GM19452 (cell line): Measurements from ENCODE around the gene UMAD1.

ENCODE experiments used
- ATAC-seq: cut with Tn5 transposase; IDR thresholded peaks from one replicate; pipeline ENCODE4 v1.9.1; 2021; ENCODE audit not compliant: unreplicated experiment

UMAD1 gene

DNA sequence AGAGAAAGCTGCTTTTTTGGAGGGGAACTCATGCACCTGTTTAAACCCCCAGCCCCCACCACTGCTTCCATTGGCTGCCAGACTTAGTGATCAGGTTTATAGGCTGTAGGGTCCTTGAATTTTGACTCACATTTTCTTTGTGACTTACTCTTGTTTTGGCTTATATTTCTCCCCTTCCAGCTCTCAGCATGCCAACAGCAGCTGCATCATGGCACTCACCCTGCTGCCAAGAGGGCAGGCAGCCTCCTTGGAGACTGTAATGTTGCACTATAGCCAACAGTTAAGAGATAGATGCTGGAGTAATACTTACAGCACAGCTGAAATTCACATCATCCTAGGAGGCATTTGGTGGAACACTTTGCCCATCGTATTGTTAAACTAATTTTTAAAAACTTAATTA lies 230.0 kb downstream of the UMAD1 start:
- ATAC-seq: no peak

- ATAC-seq: no peak
These were observed 235.9 kb downstream of the UMAD1 start for GRCh38 chr7:7876419-7876818.

DNA sequence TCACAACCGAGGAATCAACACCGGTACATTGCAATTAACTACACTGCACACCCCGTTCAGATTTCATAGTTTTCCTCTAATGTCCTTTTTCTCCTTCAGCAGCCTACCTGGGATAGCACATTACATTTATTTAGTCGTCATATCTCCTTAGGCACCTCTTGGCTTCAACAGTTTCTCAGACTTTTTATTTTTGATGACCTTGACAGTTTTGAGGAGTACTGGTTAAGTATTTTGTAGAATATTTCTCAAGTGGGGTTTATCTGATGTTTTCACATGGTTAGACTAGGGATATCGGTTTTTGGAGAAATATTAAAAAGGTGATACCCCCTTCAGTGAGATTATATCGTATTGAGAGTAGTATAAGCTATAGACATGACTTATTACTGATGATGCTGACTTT lies 241.0 kb downstream of the UMAD1 start:
- ATAC-seq: no peak

- ATAC-seq: no peak
These were observed 242.3 kb downstream of the UMAD1 start for GRCh38 chr7:7882888-7883287.

DNA sequence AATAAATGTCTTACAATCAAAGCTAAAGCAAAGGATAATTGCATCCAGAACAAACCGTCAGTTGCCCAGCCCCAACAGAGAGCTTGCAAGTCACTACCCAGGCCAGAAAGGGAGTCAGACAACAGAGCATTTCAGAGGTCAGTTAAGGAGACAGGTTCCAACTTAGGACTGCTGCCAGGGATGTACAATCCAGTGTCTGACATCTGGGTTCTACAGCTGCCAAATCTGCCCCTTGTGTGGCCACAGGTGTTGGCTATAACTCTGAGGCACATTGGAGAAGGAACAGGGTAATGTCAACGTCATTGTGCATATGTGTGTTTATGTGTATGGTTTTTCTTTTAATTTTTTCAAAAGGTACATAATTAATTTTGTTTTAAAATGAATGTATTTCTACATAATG lies 242.8 kb downstream of the UMAD1 start:
- no peak for ATAC-seq

DNA sequence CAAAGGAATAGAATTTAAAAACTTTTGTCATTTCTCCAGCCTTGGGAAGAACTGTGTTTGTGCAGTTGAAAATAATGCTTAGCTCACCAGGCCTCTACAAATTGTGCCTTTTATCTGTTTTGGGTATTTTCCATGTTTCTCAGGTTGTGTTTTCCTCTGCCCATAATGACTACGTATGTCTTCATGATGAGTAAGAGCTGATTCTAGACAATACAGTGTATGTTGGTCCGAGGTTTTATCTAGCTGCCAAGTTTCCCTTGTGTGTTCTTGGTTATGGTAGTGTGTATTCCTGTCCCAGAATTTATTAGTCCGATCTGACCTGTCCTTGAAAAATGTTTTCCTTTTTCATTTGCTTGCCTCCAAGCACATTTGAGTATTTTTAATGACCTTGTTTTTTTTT lies 244.3 kb downstream of the UMAD1 start:
- no peak for ATAC-seq

GRCh38 chr7:7889791-7890568 lies 249.4 kb downstream of the UMAD1 start:
- ATAC-seq: no peak

- ATAC-seq: no peak
These were observed 254.6 kb downstream of the UMAD1 start for GRCh38 chr7:7895004-7895650.

- ATAC-seq: no peak
These were observed 255.2 kb downstream of the UMAD1 start for GRCh38 chr7:7895754-7896153.

- ATAC-seq: no peak
These were observed 257.0 kb downstream of the UMAD1 start for GRCh38 chr7:7897509-7897908.

- no peak for ATAC-seq
These were observed 257.5 kb downstream of the UMAD1 start for GRCh38 chr7:7897949-7898515.

DNA sequence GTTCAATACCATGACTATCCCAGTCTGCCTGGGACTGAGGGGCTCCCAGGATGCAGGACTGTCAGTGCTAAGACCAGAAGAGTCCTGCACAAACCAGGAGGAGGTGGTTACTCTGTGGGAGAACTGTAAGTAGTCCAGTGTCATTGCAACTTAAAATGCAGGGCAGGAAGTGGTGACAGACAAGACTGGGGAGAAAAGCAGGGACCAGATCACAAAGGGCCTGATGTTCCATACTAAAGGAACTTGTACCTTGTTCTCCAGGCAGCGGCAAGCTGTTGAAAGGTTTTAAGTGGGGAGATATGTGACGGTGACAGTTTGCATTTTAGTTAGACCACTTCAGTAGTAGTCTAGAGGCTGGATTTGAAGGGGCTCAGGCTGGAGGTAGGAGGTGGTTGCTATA lies 262.3 kb downstream of the UMAD1 start:
- no peak for ATAC-seq

DNA sequence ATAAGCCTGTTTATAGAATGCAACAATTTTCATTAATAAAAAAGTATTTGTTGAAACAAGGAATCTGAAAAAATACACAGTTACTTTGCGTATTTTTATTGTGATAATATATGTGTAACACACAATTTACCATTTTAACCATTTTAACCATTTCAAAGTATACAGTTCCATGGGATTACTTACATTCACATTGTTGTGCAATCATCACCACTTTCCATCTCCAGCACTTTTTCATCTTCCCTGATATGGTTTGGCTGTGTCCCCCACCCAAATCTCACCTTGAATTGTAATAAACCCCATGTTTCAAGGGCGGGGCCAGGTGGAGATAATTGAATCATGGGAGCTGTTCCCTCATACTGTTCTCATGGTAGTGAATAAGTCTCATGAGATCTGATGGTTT lies 266.8 kb downstream of the UMAD1 start:
- ATAC-seq: no peak

- ATAC-seq: no peak
These were observed 268.1 kb downstream of the UMAD1 start for GRCh38 chr7:7908622-7909145.

- no peak for ATAC-seq
These were observed 268.8 kb downstream of the UMAD1 start for GRCh38 chr7:7909376-7909775.

- no peak for ATAC-seq
These were observed 271.0 kb downstream of the UMAD1 start for GRCh38 chr7:7911369-7912123.

DNA sequence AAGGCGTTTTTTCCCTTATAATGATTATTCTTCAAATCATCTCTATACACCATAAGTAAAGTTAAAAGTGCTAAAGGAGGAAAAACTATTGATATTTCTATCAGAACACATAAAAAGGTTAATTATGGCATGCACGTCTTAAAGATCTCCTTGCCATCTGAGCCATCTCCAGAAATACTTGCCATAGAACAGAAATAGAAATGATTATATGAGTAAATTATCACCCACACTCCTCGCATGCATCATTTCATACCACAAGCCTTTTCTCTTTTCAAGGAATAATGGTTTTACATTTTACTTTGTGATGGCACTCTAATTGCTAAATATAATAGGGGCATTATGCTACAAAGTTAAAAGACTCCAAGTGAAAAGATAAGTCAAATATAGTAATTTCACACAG lies 272.4 kb downstream of the UMAD1 start:
- no peak for ATAC-seq

DNA sequence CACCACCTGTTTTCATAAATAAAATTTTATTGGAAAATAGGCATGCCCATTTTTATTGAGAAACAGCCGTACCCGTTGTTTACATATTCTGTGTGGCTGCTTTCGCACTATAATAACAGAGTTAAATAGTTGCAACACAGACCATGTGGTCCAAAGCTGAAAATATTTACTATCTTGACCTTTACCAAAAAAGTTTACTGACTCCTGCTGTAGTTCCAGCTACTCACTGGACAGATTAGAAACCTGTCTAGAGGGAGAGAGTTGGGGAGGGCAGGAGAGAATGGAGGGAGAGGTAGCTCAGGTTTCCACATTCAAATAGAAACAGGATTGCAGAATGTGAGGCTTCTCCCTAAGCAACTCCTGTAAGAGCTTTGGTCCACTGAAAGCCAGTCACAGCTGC lies 273.0 kb downstream of the UMAD1 start:
- no peak for ATAC-seq

- no peak for ATAC-seq
These were observed 274.0 kb downstream of the UMAD1 start for GRCh38 chr7:7914547-7914946.

GRCh38 chr7:7916064-7916463 lies 275.5 kb downstream of the UMAD1 start:
- ATAC-seq: no peak

- ATAC-seq: no peak
These were observed 277.0 kb downstream of the UMAD1 start for GRCh38 chr7:7917593-7917992.
